AG09309 (cell line): ENCODE measurements around the gene NKAIN2.

ENCODE experiments used
- DNase-seq: peaks from one replicate; pipeline ENCODE4 v3.0.0-alpha.2; 2010; ENCODE audit warnings: low read depth
- H3K4me3 ChIP-seq: 2 replicates; pipeline ENCODE4 v1.5.1; 2011; ENCODE audit warnings: mild to moderate bottlenecking, low read depth, low read length, moderate library complexity; ENCODE audit not compliant: control insufficient read depth
- CTCF ChIP-seq: IDR thresholded peaks from 2 replicates; pipeline ENCODE4 v1.5.1; 2011; ENCODE audit warnings: mild to moderate bottlenecking, low read depth, low read length, inconsistent platforms; ENCODE audit not compliant: insufficient read depth, control insufficient read depth; ENCODE audit errors: missing control alignments

Gene NKAIN2

GRCh38 chr6:124622351-124622750, 818.7 kb downstream of the NKAIN2 start:
- H3K4me3 ChIP-seq, result no peak overlapping the region
- no peak for DNase-seq
- TF ChIP-seq CTCF, result no peak

- no peak for TF ChIP-seq CTCF
- H3K4me3 ChIP-seq, result no peak overlapping the region
- no peak for DNase-seq
These were observed 830.0 kb downstream of the NKAIN2 start for GRCh38 chr6:124633655-124634054.

- no peak overlapping the region for H3K4me3 ChIP-seq
- no peak for TF ChIP-seq CTCF
- DNase-seq, result no peak
These were observed 836.8 kb downstream of the NKAIN2 start for GRCh38 chr6:124640432-124640831.

GRCh38 chr6:124655866-124656265, 852.2 kb downstream of the NKAIN2 start:
- H3K4me3 ChIP-seq, result no peak overlapping the region
- no peak for TF ChIP-seq CTCF
- no peak for DNase-seq

GRCh38 chr6:124658053-124658452, 854.4 kb downstream of the NKAIN2 start:
- no peak for DNase-seq
- H3K4me3 ChIP-seq, result no peak overlapping the region
- no peak for TF ChIP-seq CTCF

GRCh38 chr6:124659427-124659826, 855.8 kb downstream of the NKAIN2 start:
- TF ChIP-seq CTCF, result no peak
- H3K4me3 ChIP-seq, result no peak overlapping the region
- no peak for DNase-seq

GRCh38 chr6:124660185-124660584, 856.5 kb downstream of the NKAIN2 start:
- H3K4me3 ChIP-seq, result no peak overlapping the region
- DNase-seq, result no peak
- TF ChIP-seq CTCF, result no peak
